NB4 (cell line): Measurements from ENCODE around the gene OIT3.

Source experiments
- CTCF ChIP-seq: IDR thresholded peaks from one replicate; pipeline ENCODE4 v1.5.1; 2012; ENCODE audit warnings: low read depth, low read length
- MAX ChIP-seq: IDR thresholded peaks from 2 replicates; pipeline ENCODE4 v1.6.1; 2011; ENCODE audit warnings: low read depth, low read length
- MYC ChIP-seq: IDR thresholded peaks from 2 replicates; pipeline ENCODE4 v1.6.1; 2011; ENCODE audit warnings: low read depth, low read length

GRCh38 chr10:72911758-72912157, 18.2 kb downstream of the OIT3 start:
- TF ChIP-seq CTCF (no peak), MAX (no peak), MYC (no peak)
